IMR-90 (cell line): ENCODE results near the gene ATP5F1D. TPM values are rescaled to one million over a fixed set of nuclear protein-coding genes. Genes with fewer than 3 reads are reported as not detected.
A peak's percentile ranks its signal among the peaks of the same experiment; 100 is the strongest.

ENCODE experiments used
- ATAC-seq: fragments of 200-7000 bp; cut with Tn5 transposase; 2 replicates; pipeline ENCODE4 v1.9.1; 2020; ENCODE audit warnings: low read depth, mild to moderate bottlenecking, moderate library complexity
- BruUV-seq: library from RNA; stranded (reverse); fragments of 400-500 nt; replicated peaks from 2 replicates; lab custom pipeline; 2021; lab: Mats Ljungman, UMichigan
- CTCF ChIA-PET: fragments of 300-600 bp; formaldehyde crosslinking; extraction: SDS; loops from one replicate; lab custom pipeline; 2021; ENCODE audit warnings: antibody characterized with exemption; lab: Yijun Ruan, JAX
- POLR2A ChIA-PET: fragments of 300-600 bp; sonication (Branson Sonifier 250); formaldehyde crosslinking; loops from one replicate; lab custom pipeline; 2022; ENCODE audit warnings: antibody characterized with exemption; ENCODE audit not compliant: unreplicated experiment; lab: Charles Lee
- DNase-seq: peaks from one replicate; pipeline ENCODE4 v3.0.0; 2013
- H2AFZ ChIP-seq: replicated peaks from 2 replicates; pipeline ENCODE3; 2013; ENCODE audit warnings: low read length, mild to moderate bottlenecking; ENCODE audit not compliant: poor library complexity
- H2AK5ac ChIP-seq: 2 replicates; pipeline ENCODE4 v1.6.1; 2013; ENCODE audit warnings: low read depth, low read length, inconsistent platforms
- H2AK9ac ChIP-seq: replicated peaks from 2 replicates; pipeline ENCODE3; 2013; ENCODE audit warnings: mild to moderate bottlenecking, low read depth, low read length, moderate library complexity; ENCODE audit not compliant: poor library complexity
- H2BK120ac ChIP-seq: 2 replicates; pipeline ENCODE4 v1.6.1; 2013; ENCODE audit warnings: low read depth, low read length, inconsistent platforms
- H2BK15ac ChIP-seq: 3 replicates; pipeline ENCODE4 v1.6.1; 2013; ENCODE audit warnings: low read depth, low read length, inconsistent platforms
- H2BK20ac ChIP-seq: 2 replicates; pipeline ENCODE4 v1.6.1; 2013; ENCODE audit warnings: low read depth, mild to moderate bottlenecking, inconsistent platforms, low read length, moderate library complexity
- H2BK5ac ChIP-seq: 2 replicates; pipeline ENCODE4 v1.6.1; 2013; ENCODE audit warnings: mild to moderate bottlenecking, low read depth, low read length, inconsistent platforms; ENCODE audit not compliant: poor library complexity, severe bottlenecking
- H3K14ac ChIP-seq: replicated peaks from 2 replicates; pipeline ENCODE4 v1.6.1; 2013; ENCODE audit warnings: low read depth, low read length, inconsistent platforms
- H3K18ac ChIP-seq: 2 replicates; pipeline ENCODE4 v1.6.1; 2013; ENCODE audit warnings: low read depth, low read length, control low read depth
- H3K23ac ChIP-seq: 2 replicates; pipeline ENCODE4 v1.6.1; 2013; ENCODE audit warnings: low read depth, low read length, inconsistent platforms
- H3K27ac ChIP-seq: 2 replicates; pipeline ENCODE4 v1.5.1; 2013; ENCODE audit warnings: mild to moderate bottlenecking, control low read depth, low read length; ENCODE audit not compliant: insufficient read depth
- H3K27me3 ChIP-seq: 2 replicates; pipeline ENCODE4 v1.6.1; 2013; ENCODE audit warnings: low read length; ENCODE audit not compliant: control insufficient read depth, insufficient read depth
- H3K36me3 ChIP-seq: 2 replicates; pipeline ENCODE4 v1.6.1; 2013; ENCODE audit warnings: low read length, mixed read lengths; ENCODE audit not compliant: control insufficient read depth, insufficient read depth
- H3K4ac ChIP-seq: 2 replicates; pipeline ENCODE4 v1.6.1; 2013; ENCODE audit warnings: low read depth, low read length, inconsistent platforms
- H3K4me1 ChIP-seq: 2 replicates; pipeline ENCODE4 v1.6.1; 2013; ENCODE audit warnings: low read length, mixed read lengths; ENCODE audit not compliant: control insufficient read depth, insufficient read depth
- H3K4me2 ChIP-seq: 2 replicates; pipeline ENCODE4 v1.6.1; 2013; ENCODE audit warnings: low read depth, mild to moderate bottlenecking, control low read depth, low read length, moderate library complexity
- H3K4me3 ChIP-seq: 2 replicates; pipeline ENCODE4 v1.5.1; 2013; ENCODE audit warnings: low read depth, mild to moderate bottlenecking, control low read depth, low read length, moderate library complexity; ENCODE audit not compliant: insufficient read depth
- H3K56ac ChIP-seq: 2 replicates; pipeline ENCODE4 v1.6.1; 2013; ENCODE audit warnings: low read length, inconsistent platforms; ENCODE audit not compliant: insufficient read depth; ENCODE audit errors: extremely low read depth
- H3K79me1 ChIP-seq, 2 experiments: 2 replicates each; pipeline ENCODE4 v1.6.1; 2013; ENCODE audit warnings: low read length in 2 of 2, inconsistent platforms in 1 of 2, low read depth in 1 of 2
- H3K9ac ChIP-seq: 2 replicates; pipeline ENCODE4 v1.6.1; 2013; ENCODE audit warnings: low read depth, low read length, control low read depth
- H3K9me1 ChIP-seq: 2 replicates; pipeline ENCODE4 v1.6.1; 2013; ENCODE audit warnings: low read length, inconsistent platforms; ENCODE audit not compliant: insufficient read depth
- H3K9me3 ChIP-seq: 2 replicates; pipeline ENCODE4 v1.6.1; 2013; ENCODE audit warnings: low read length; ENCODE audit not compliant: control insufficient read depth, insufficient read depth
- H4K20me1 ChIP-seq: 2 replicates; pipeline ENCODE4 v1.6.1; 2013; ENCODE audit warnings: low read length, inconsistent platforms; ENCODE audit not compliant: insufficient read depth
- H4K5ac ChIP-seq: 2 replicates; pipeline ENCODE4 v1.6.1; 2013; ENCODE audit warnings: mild to moderate bottlenecking, low read depth, low read length, control low read depth
- H4K8ac ChIP-seq, 2 experiments: 2 replicates each; pipeline ENCODE4 v1.6.1; 2013; ENCODE audit warnings: low read depth in 2 of 2, low read length in 2 of 2, control low read depth in 1 of 2, inconsistent platforms in 1 of 2
- H4K91ac ChIP-seq: 2 replicates; pipeline ENCODE4 v1.6.1; 2013; ENCODE audit warnings: low read depth, low read length, inconsistent platforms; ENCODE audit not compliant: insufficient read depth
- BHLHE40 ChIP-seq: fragments of 150-350 bp; IDR thresholded peaks from 2 replicates; pipeline ENCODE4 v1.6.1; 2016; ENCODE audit warnings: mild to moderate bottlenecking, low read depth, low read length
- CTCF ChIP-seq: conservative IDR thresholded peaks from 2 replicates; pipeline ENCODE4 v1.5.1; 2012; ENCODE audit warnings: mild to moderate bottlenecking, low read depth, low read length, improper control_type of control experiment
- ELK1 ChIP-seq: fragments of 150-350 bp; IDR thresholded peaks from 2 replicates; pipeline ENCODE4 v1.6.1; 2016; ENCODE audit warnings: low read depth, mild to moderate bottlenecking, low read length, moderate library complexity, borderline replicate concordance
- MAFK ChIP-seq: IDR thresholded peaks from 2 replicates; pipeline ENCODE4 v1.6.1; 2012; ENCODE audit warnings: low read depth, low read length, improper control_type of control experiment
- MXI1 ChIP-seq: IDR thresholded peaks from 2 replicates; pipeline ENCODE4 v1.6.1; 2012; ENCODE audit warnings: low read depth, mild to moderate bottlenecking, low read length, moderate library complexity, borderline replicate concordance
- RAD21 ChIP-seq: IDR thresholded peaks from 2 replicates; pipeline ENCODE4 v1.6.1; 2012; ENCODE audit warnings: low read length, improper control_type of control experiment
- SMC3 ChIP-seq: fragments of 150-350 bp; IDR thresholded peaks from 2 replicates; pipeline ENCODE4 v1.6.1; 2016; ENCODE audit warnings: low read depth, mild to moderate bottlenecking, antibody characterized with exemption, low read length, moderate library complexity
- WGBS, 2 experiments: methylation state at CpG; one replicate each; pipeline versions ENCODE4 v1.1.5 to v1.1.7; 2013; ENCODE audit warnings: missing lambda C conversion rate in 2 of 2; ENCODE audit not compliant: insufficient read length in 1 of 2; ENCODE audit errors: extremely low coverage in 2 of 2; 5-methylcytosine and 5-hydroxymethylcytosine counted together
- dilution Hi-C: fragments of 300-500 bp; cut with HindIII; formaldehyde crosslinking; loops from one replicate; pipeline ENCODE4 v1.14.3; 2018; ENCODE audit warnings: low sequenced_read_pairs; ENCODE audit not compliant: unreplicated experiment
- in situ Hi-C: fragments of 300-500 bp; cut with MboI; formaldehyde crosslinking; loops from 3 replicates; pipeline ENCODE4 v1.14.3; 2019; ENCODE audit warnings: low sequenced_read_pairs, inconsistent platforms, mixed read lengths
- intact Hi-C: fragments of 100-400 bp; cut with micrococcal nuclease; formaldehyde crosslinking; loops from 2 replicates; pipeline ENCODE4 v1.10.0; 2022
- polyA plus RNA-seq, 3 experiments: library from polyadenylated mRNA; depleted of rRNA; stranded (reverse); fragments of >200 nt; gene quantifications; 2 replicates each; pipeline ENCODE4 v1.2.3, GENCODE V29; 2012; ENCODE audit warnings: low replicate concordance in 1 of 3
- total RNA-seq: library from RNA; depleted of rRNA; stranded (reverse); fragments of >200 nt; gene quantifications from 2 replicates; pipeline ENCODE4 v1.2.3, GENCODE V29; 2012

The ATP5F1D gene
- total and polyA plus RNA-seq, 2 of the 4 experiments (the other 2 are of a cell fraction), result 7.3 to 140 TPM

GRCh38 chr19:1206150-1206863 is 35.2 kb upstream of the ATP5F1D start (continued):
- no peak for TF ChIP-seq ELK1

- no peaks in the 10 kb centered on the region for H3K9me3 ChIP-seq
- WGBS, 2 experiments, result 0% methylated on average over 6 of the region's 38 CpGs; no CpG with 5 or more reads in 1 of the 2 experiments
- CTCF ChIA-PET, result no interaction called here
- in situ Hi-C loops, result no loop called here
- no peak overlapping the region for H4K5ac ChIP-seq
- H2BK15ac ChIP-seq, result no peak overlapping the region
- peak overlapping the region; percentile 38 for H2AK5ac ChIP-seq
- H3K9me1 ChIP-seq, result peaks cover 22% of the 10 kb centered on the region
- H3K4ac ChIP-seq, result peak overlapping the region; percentile 66
- H4K91ac ChIP-seq, result peak overlapping the region; percentile 44; the same call in 1 of the 2 replicates
- H3K9ac ChIP-seq, result peak overlapping the region; percentile 86
- peak overlapping the region; percentile 71 for H3K4me3 ChIP-seq
- DNase-seq (no peak), ATAC-seq (no peak)
- H3K4me1 ChIP-seq, result peaks cover 18% of the 10 kb centered on the region
- no peaks in the 10 kb centered on the region for H3K27me3 ChIP-seq
- H2BK5ac ChIP-seq, result peak overlapping the region; percentile 59
- no TSS peak for BruUV-seq
- H3K18ac ChIP-seq, result no peak overlapping the region
- H3K27ac ChIP-seq, result peak overlapping the region; percentile 53
- peak overlapping the region; percentile 19 for H2AK9ac ChIP-seq
- TF ChIP-seq CTCF, result no peak
- no peak for TF ChIP-seq RAD21
- TF ChIP-seq MAFK, result no peak
- no peak for TF ChIP-seq BHLHE40
- TF ChIP-seq SMC3, result no peak
- no peak for TF ChIP-seq MXI1
- H2BK20ac ChIP-seq, result no peak overlapping the region
- POLR2A ChIA-PET, result interaction anchor here (0.6 kb wide), 1 partner anchor 63 kb away, joined by 7 read pairs; no protein-coding TSS in a partner anchor
- peak overlapping the region; percentile 68 for H3K14ac ChIP-seq
- H2BK120ac ChIP-seq, result no peak overlapping the region
- peaks cover 49% of the 10 kb centered on the region for H4K20me1 ChIP-seq
- peak overlapping the region; percentile 24 for H2AFZ ChIP-seq
- intact Hi-C loops, result no loop called here
- H3K56ac ChIP-seq, result peak overlapping the region; percentile 8
- peaks cover 3% of the 10 kb centered on the region; the same call in 1 of the 2 replicates for H3K36me3 ChIP-seq
- H3K4me2 ChIP-seq, result peak overlapping the region; percentile 92
- dilution Hi-C loops, result no loop called here
- no peak overlapping the region; a peak in 1 of 4 replicates for H4K8ac ChIP-seq
- H3K79me1 ChIP-seq, result peaks cover 12 to 59% of the 10 kb centered on the region in 2 experiments; a peak in 3 of 4 replicates
- H3K23ac ChIP-seq, result peak overlapping the region; percentile 79
Measured at GRCh38 chr19:1206864-1207450, 34.6 kb upstream of the ATP5F1D start.
